Endothelial cell of umbilical vein (primary cell): ENCODE data around the gene OXSR1.

Source experiments
- EZH2 ChIP-seq: IDR thresholded peaks from 2 replicates; pipeline ENCODE4 v1.6.1; 2012; ENCODE audit warnings: borderline replicate concordance, low read depth, mild to moderate bottlenecking, moderate library complexity, low read length, inconsistent platforms; ENCODE audit not compliant: severe bottlenecking
- FOS ChIP-seq: IDR thresholded peaks from 2 replicates; pipeline ENCODE4 v1.6.1; 2011; ENCODE audit warnings: mild to moderate bottlenecking, low read length, moderate library complexity, borderline replicate concordance; ENCODE audit not compliant: insufficient read depth
- GATA2 ChIP-seq: IDR thresholded peaks from 2 replicates; pipeline ENCODE4 v1.7.0; 2011; ENCODE audit warnings: low read depth, mild to moderate bottlenecking, moderate library complexity, mixed read lengths, low read length; ENCODE audit not compliant: insufficient read length, insufficient read depth
- JUN ChIP-seq: IDR thresholded peaks from 2 replicates; pipeline ENCODE4 v1.6.1; 2011; ENCODE audit warnings: borderline replicate concordance, low read depth; ENCODE audit not compliant: insufficient read length, insufficient read depth
- MYC ChIP-seq: IDR thresholded peaks from one replicate; pipeline ENCODE4 v1.6.1; 2011; ENCODE audit warnings: mild to moderate bottlenecking, low read depth, low read length
- POLR2A ChIP-seq: IDR thresholded peaks from 2 replicates; pipeline ENCODE4 v1.6.1; 2012; ENCODE audit warnings: low read depth, mild to moderate bottlenecking, control low read depth, low read length
- POLR2AphosphoS5 ChIP-seq: IDR thresholded peaks from 2 replicates; pipeline ENCODE4 v1.6.1; 2012; ENCODE audit warnings: low read depth, mild to moderate bottlenecking, control low read depth, low read length, moderate library complexity; ENCODE audit not compliant: insufficient read depth
- TF ChIP-seq, protein P1 (sequence below), 2 donors: IDR thresholded peaks; 1 replicate in 1 of 2; 2 replicates in 1 of 2; pipeline ENCODE4 v1.5.1; 2011; ENCODE audit warnings: low read length in 2 of 2, mild to moderate bottlenecking in 2 of 2, moderate library complexity in 2 of 2, control low read depth in 1 of 2, inconsistent platforms in 1 of 2, low read depth in 1 of 2; ENCODE audit not compliant: insufficient read depth in 1 of 2; ENCODE audit errors: extremely low read depth in 1 of 2
- TF ChIP-seq, protein P2 (sequence below): IDR thresholded peaks from 2 replicates; pipeline ENCODE4 v1.6.1; 2011; ENCODE audit not compliant: insufficient read depth, insufficient read length

DNA sequence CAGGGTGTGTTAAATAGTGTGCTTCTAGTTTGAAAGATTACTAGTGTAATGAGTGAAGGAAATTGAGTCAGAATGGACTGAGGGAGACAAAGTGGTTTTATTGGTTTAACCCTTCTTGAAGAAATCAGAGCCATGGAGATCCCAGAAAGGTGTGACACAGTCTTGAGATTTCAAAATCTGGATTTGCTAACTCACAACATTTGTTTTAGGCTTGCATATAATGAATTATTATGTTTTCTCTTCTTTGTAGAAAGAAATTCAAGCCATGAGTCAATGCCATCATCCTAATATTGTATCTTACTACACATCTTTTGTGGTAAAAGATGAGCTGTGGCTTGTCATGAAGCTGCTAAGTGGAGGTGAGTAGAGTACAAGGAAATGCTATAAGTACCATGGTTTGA, 25.1 kb downstream of the OXSR1 start:
- TF ChIP-seq, protein P1, sequence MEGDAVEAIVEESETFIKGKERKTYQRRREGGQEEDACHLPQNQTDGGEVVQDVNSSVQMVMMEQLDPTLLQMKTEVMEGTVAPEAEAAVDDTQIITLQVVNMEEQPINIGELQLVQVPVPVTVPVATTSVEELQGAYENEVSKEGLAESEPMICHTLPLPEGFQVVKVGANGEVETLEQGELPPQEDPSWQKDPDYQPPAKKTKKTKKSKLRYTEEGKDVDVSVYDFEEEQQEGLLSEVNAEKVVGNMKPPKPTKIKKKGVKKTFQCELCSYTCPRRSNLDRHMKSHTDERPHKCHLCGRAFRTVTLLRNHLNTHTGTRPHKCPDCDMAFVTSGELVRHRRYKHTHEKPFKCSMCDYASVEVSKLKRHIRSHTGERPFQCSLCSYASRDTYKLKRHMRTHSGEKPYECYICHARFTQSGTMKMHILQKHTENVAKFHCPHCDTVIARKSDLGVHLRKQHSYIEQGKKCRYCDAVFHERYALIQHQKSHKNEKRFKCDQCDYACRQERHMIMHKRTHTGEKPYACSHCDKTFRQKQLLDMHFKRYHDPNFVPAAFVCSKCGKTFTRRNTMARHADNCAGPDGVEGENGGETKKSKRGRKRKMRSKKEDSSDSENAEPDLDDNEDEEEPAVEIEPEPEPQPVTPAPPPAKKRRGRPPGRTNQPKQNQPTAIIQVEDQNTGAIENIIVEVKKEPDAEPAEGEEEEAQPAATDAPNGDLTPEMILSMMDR (IDR thresholded peaks at IDR 0.05; ENCODE audit: extremely low read depth in 1 of 2, insufficient read depth in 1 of 2, low read depth in 1 of 2, low read length in 2 of 2), result no peak
- TF ChIP-seq EZH2 (no peak), POLR2AphosphoS5 (no peak), MYC (no peak), POLR2A (no peak), FOS (no peak), GATA2 (no peak), JUN (no peak)
- TF ChIP-seq, protein P2, sequence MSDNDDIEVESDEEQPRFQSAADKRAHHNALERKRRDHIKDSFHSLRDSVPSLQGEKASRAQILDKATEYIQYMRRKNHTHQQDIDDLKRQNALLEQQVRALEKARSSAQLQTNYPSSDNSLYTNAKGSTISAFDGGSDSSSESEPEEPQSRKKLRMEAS, result no peak
